Liver (tissue), 9 donors: ENCODE measurements around the gene CREB3L2. TPM values are rescaled to one million over a fixed set of nuclear protein-coding genes. Genes with fewer than 3 reads are reported as not detected.
A peak's percentile ranks its signal among the peaks of the same experiment; 100 is the strongest.

ENCODE experiments used
- DNase-seq: peaks from one replicate; pipeline ENCODE4 v3.0.0-alpha.2; 2017; ENCODE audit warnings: low spot score
- H3K27ac ChIP-seq, 2 donors: one replicate each; pipeline ENCODE4 v1.7.0; 2013; ENCODE audit warnings: inconsistent platforms in 2 of 2, low read length in 2 of 2, control low read depth in 1 of 2, low read depth in 1 of 2, mild to moderate bottlenecking in 1 of 2
- H3K27me3 ChIP-seq, 4 donors: one replicate each; pipeline versions ENCODE4 v1.6.1 to v1.7.0; 2013; ENCODE audit warnings: low read length in 3 of 4, inconsistent platforms in 1 of 4, mild to moderate bottlenecking in 1 of 4, moderate library complexity in 1 of 4; ENCODE audit not compliant: control insufficient read depth in 4 of 4, insufficient read depth in 4 of 4
- H3K36me3 ChIP-seq, 4 donors: one replicate each; pipeline versions ENCODE4 v1.6.1 to v1.7.0; 2013; ENCODE audit warnings: low read length in 3 of 4, mild to moderate bottlenecking in 3 of 4, low read depth in 1 of 4, moderate library complexity in 1 of 4; ENCODE audit not compliant: control insufficient read depth in 4 of 4, insufficient read depth in 3 of 4
- H3K4me1 ChIP-seq, 4 donors: one replicate each; pipeline versions ENCODE4 v1.6.1 to v1.7.0; 2013; ENCODE audit warnings: low read length in 3 of 4, mild to moderate bottlenecking in 3 of 4, moderate library complexity in 1 of 4; ENCODE audit not compliant: control insufficient read depth in 4 of 4, insufficient read depth in 4 of 4
- H3K4me3 ChIP-seq, 3 donors: one replicate each; pipeline versions ENCODE4 v1.6.1 to v1.7.0; 2013; ENCODE audit warnings: low read length in 3 of 3, control low read depth in 1 of 3, low read depth in 1 of 3, mild to moderate bottlenecking in 1 of 3
- H3K9ac ChIP-seq, 2 donors: one replicate each; pipeline ENCODE4 v1.7.0; 2013; ENCODE audit warnings: low read length in 2 of 2, mild to moderate bottlenecking in 2 of 2, moderate library complexity in 2 of 2, control low read depth in 1 of 2, low read depth in 1 of 2
- H3K9me3 ChIP-seq, 4 donors: one replicate each; pipeline versions ENCODE4 v1.6.1 to v1.7.0; 2013; ENCODE audit warnings: low read length in 3 of 4; ENCODE audit not compliant: control insufficient read depth in 4 of 4
- ATF3 ChIP-seq: IDR thresholded peaks from 2 replicates; pipeline ENCODE4 v1.6.1; 2016; ENCODE audit warnings: antibody characterized with exemption
- CTCF ChIP-seq: fragments of 150-350 bp; IDR thresholded peaks from 2 replicates; pipeline ENCODE4 v1.5.1; 2017; ENCODE audit warnings: improper control_type of control experiment, low read depth, low read length; ENCODE audit not compliant: missing input control
- EGR1 ChIP-seq, 2 donors: IDR thresholded peaks; 2 replicates each; pipeline ENCODE4 v1.6.1; 2016 to 2018; ENCODE audit warnings: antibody characterized with exemption in 2 of 2, low read depth in 2 of 2
- FOXA1 ChIP-seq: IDR thresholded peaks from 2 replicates; pipeline ENCODE4 v1.6.1; 2016; ENCODE audit warnings: antibody characterized with exemption
- GABPA ChIP-seq, 2 donors: IDR thresholded peaks in 1 of 2; conservative IDR thresholded peaks in 1 of 2; 2 replicates each; pipeline ENCODE4 v1.6.1; 2016; ENCODE audit warnings: antibody characterized with exemption in 2 of 2, mild to moderate bottlenecking in 1 of 2, moderate library complexity in 1 of 2
- HNF4G ChIP-seq: IDR thresholded peaks from 2 replicates; pipeline ENCODE4 v1.6.1; 2016; ENCODE audit warnings: antibody characterized with exemption
- JUND ChIP-seq, 2 donors: IDR thresholded peaks; 2 replicates each; pipeline ENCODE4 v1.6.1; 2016; ENCODE audit warnings: antibody characterized with exemption in 2 of 2
- NR2F2 ChIP-seq: IDR thresholded peaks from 2 replicates; pipeline ENCODE4 v1.6.1; 2016; ENCODE audit warnings: antibody characterized with exemption
- REST ChIP-seq: IDR thresholded peaks from 2 replicates; pipeline ENCODE4 v1.6.1; 2016; ENCODE audit warnings: antibody characterized with exemption, mild to moderate bottlenecking
- SP1 ChIP-seq: IDR thresholded peaks from 2 replicates; pipeline ENCODE4 v1.6.1; 2018; ENCODE audit warnings: antibody characterized with exemption, mild to moderate bottlenecking
- TAF1 ChIP-seq: conservative IDR thresholded peaks from 2 replicates; pipeline ENCODE4 v1.6.1; 2016; ENCODE audit warnings: antibody characterized with exemption, mild to moderate bottlenecking
- YY1 ChIP-seq: IDR thresholded peaks from 2 replicates; pipeline ENCODE4 v1.6.1; 2016; ENCODE audit warnings: antibody characterized with exemption, mild to moderate bottlenecking
- WGBS: extraction: QIAGEN DNeasy Blood & Tissue Kit; methylation state at CpG from one replicate; pipeline ENCODE4 v1.1.7; 2013; 5-methylcytosine and 5-hydroxymethylcytosine counted together
- polyA plus RNA-seq, 2 donors: library from polyadenylated mRNA; stranded (reverse) in 1 of 2; unstranded in 1 of 2; fragments of 200-250 nt in 1 of 2; fragments of >200 nt in 1 of 2; fragmentation: Nextera tagmentation in 1 of 2; extraction: Ambion mirVana in 1 of 2; gene quantifications; one replicate each; pipeline versions ENCODE4 v1.2.1 to v1.2.3, GENCODE V29; 2013 to 2015
- total RNA-seq, 2 donors: library from RNA; depleted of rRNA; stranded (reverse); fragments of >200 nt; gene quantifications; one replicate each; pipeline ENCODE4 v1.2.3, GENCODE V29; 2014
- donor health status: healthy.
- donor health status: healthy.
- donor health status: healthy.
- donor health status: healthy.
- donor health status: healthy.

The CREB3L2 gene
- total and polyA plus RNA-seq, 4 donors: 6.7 to 16.6 (median 9.9) TPM

GRCh38 chr7:137981175-137981574 lies 20.7 kb downstream of the CREB3L2 start:
- peak overlapping the region in 1 of 2 donors; percentile 7 for H3K27ac ChIP-seq
- no peak overlapping the region for H3K9ac ChIP-seq
- peaks cover 12 to 19% (median 15%) of the 10 kb centered on the region in 4 donors for H3K4me1 ChIP-seq
- H3K36me3 ChIP-seq: no peaks in the 10 kb centered on the region
- TF ChIP-seq CTCF: no peak
- no peak for TF ChIP-seq JUND (IDR thresholded peaks at IDR 0.05)
- no peak for TF ChIP-seq FOXA1
- no peak for TF ChIP-seq EGR1 (IDR thresholded peaks at IDR 0.05; ENCODE audit: low read depth in 2 of 2)
- TF ChIP-seq ATF3: no peak
- no peak for TF ChIP-seq YY1
- no peak for TF ChIP-seq REST
- TF ChIP-seq HNF4G: no peak
- no peak for TF ChIP-seq SP1
- no peak for TF ChIP-seq TAF1
- H3K4me3 ChIP-seq: no peak overlapping the region
- DNase-seq: no peak
- no peaks in the 10 kb centered on the region for H3K27me3 ChIP-seq
- H3K9me3 ChIP-seq: no peaks in the 10 kb centered on the region

GRCh38 chr7:137980308-137980707 lies 21.6 kb downstream of the CREB3L2 start:
- Histone ChIP-seq H3K27me3 (no peaks in the 10 kb centered on the region), H3K27ac (no peak overlapping the region), H3K9me3 (no peaks in the 10 kb centered on the region), H3K4me1 (peaks cover 9 to 17% (median 13%) of the 10 kb centered on the region in 4 donors), H3K4me3 (no peak overlapping the region), H3K36me3 (no peaks in the 10 kb centered on the region), H3K9ac (no peak overlapping the region)
- TF ChIP-seq NR2F2: no peak
- 95% methylated on average over 2 of the region's 2 CpGs for WGBS
- DNase-seq: no peak

GRCh38 chr7:137978464-137979237 lies 23.2 kb downstream of the CREB3L2 start:
- Histone ChIP-seq H3K4me3 (no peak overlapping the region), H3K36me3 (no peaks in the 10 kb centered on the region), H3K4me1 (peaks cover 0 to 9% (median 2%) of the 10 kb centered on the region in 4 donors), H3K9ac (no peak overlapping the region), H3K27me3 (no peaks in the 10 kb centered on the region), H3K27ac (no peak overlapping the region), H3K9me3 (no peaks in the 10 kb centered on the region)
- no peak for DNase-seq
- WGBS: 84% methylated on average over 10 of the region's 10 CpGs
- no peak for TF ChIP-seq HNF4G
- TF ChIP-seq NR2F2: peak; percentile 77
- no peak for TF ChIP-seq GABPA (IDR thresholded peaks at IDR 0.05 in 1 of 2, conservative IDR thresholded peaks at IDR 0.05 in 1 of 2)
